ENCODE measurements around the gene JHY.

The JHY gene

GRCh38 chr11:122933416-122933815 lies 50.9 kb downstream of the JHY start:
- DNase-seq (ENCODE audit: low read depth) = no peak
- no peak for TF ChIP-seq CTCF (IDR thresholded peaks at IDR 0.05; ENCODE audit: insufficient read depth, low read depth, low read length, missing control alignments)

GRCh38 chr11:122937983-122938382 lies 55.4 kb downstream of the JHY start:
- no peak for TF ChIP-seq CTCF (IDR thresholded peaks at IDR 0.05; ENCODE audit: insufficient read depth, low read depth, low read length, missing control alignments)
- no peak overlapping the region for H3K4me3 ChIP-seq (ENCODE audit: low read depth, low read length)
- DNase-seq (ENCODE audit: low read depth) = no peak

More at GRCh38 chr11:122933416-122933815, 50.9 kb downstream of the JHY start:
- no peak overlapping the region for H3K4me3 ChIP-seq (ENCODE audit: low read depth, low read length)

- no peak for TF ChIP-seq CTCF (IDR thresholded peaks at IDR 0.05; ENCODE audit: insufficient read depth, low read depth, low read length, missing control alignments)
- DNase-seq (ENCODE audit: low read depth) = no peak
- H3K4me3 ChIP-seq (ENCODE audit: low read depth, low read length) = no peak overlapping the region
Observed at GRCh38 chr11:122938557-122938956, 56.0 kb downstream of the JHY start.

- no peak for TF ChIP-seq CTCF (IDR thresholded peaks at IDR 0.05; ENCODE audit: insufficient read depth, low read depth, low read length, missing control alignments)
- no peak overlapping the region for H3K4me3 ChIP-seq (ENCODE audit: low read depth, low read length)
Observed at GRCh38 chr11:122951211-122951610, 68.7 kb downstream of the JHY start.

GRCh38 chr11:122954455-122954854 lies 71.9 kb downstream of the JHY start:
- H3K4me3 ChIP-seq (ENCODE audit: low read depth, low read length) = no peak overlapping the region
- DNase-seq (ENCODE audit: low read depth) = no peak
- no peak for TF ChIP-seq CTCF (IDR thresholded peaks at IDR 0.05; ENCODE audit: insufficient read depth, low read depth, low read length, missing control alignments)

More at GRCh38 chr11:122951211-122951610, 68.7 kb downstream of the JHY start:
- no peak for DNase-seq (ENCODE audit: low read depth)

- DNase-seq (ENCODE audit: low read depth) = no peak
- H3K4me3 ChIP-seq (ENCODE audit: low read depth, low read length) = no peak overlapping the region
- TF ChIP-seq CTCF (IDR thresholded peaks at IDR 0.05; ENCODE audit: insufficient read depth, low read depth, low read length, missing control alignments) = no peak
Observed at GRCh38 chr11:122963961-122964360, 81.4 kb downstream of the JHY start.

- DNase-seq (ENCODE audit: low read depth) = no peak
- no peak overlapping the region for H3K4me3 ChIP-seq (ENCODE audit: low read depth, low read length)
- TF ChIP-seq CTCF (IDR thresholded peaks at IDR 0.05; ENCODE audit: insufficient read depth, low read depth, low read length, missing control alignments) = no peak
Observed at GRCh38 chr11:122976061-122976733, 93.6 kb downstream of the JHY start.

Data from GM12865 (cell line).